Osteoblast (primary cell): ENCODE results near the gene SLC48A1. TPM values are rescaled to one million over a fixed set of nuclear protein-coding genes. Genes with fewer than 3 reads are reported as not detected.
A peak's percentile ranks its signal among the peaks of the same experiment; 100 is the strongest.

Source experiments
- DNase-seq: peaks from one replicate; pipeline ENCODE4 v3.0.0; 2011; ENCODE audit warnings: low spot score, mixed read lengths; ENCODE audit not compliant: insufficient read length; ENCODE audit errors: missing footprints
- H2AFZ ChIP-seq: 2 replicates; pipeline ENCODE4 v1.6.0; 2011; ENCODE audit warnings: mild to moderate bottlenecking, low read length
- H3K27ac ChIP-seq: 2 replicates; pipeline ENCODE4 v1.5.1; 2011; ENCODE audit warnings: mild to moderate bottlenecking, low read depth, low read length, moderate library complexity
- H3K27me3 ChIP-seq: 2 replicates; pipeline ENCODE4 v1.6.0; 2012; ENCODE audit warnings: mild to moderate bottlenecking, control low read depth, inconsistent platforms, low read length, moderate library complexity; ENCODE audit not compliant: insufficient read depth
- H3K36me3 ChIP-seq: 2 replicates; pipeline ENCODE4 v1.5.1; 2011; ENCODE audit warnings: mild to moderate bottlenecking, low read length, control low read depth, moderate library complexity; ENCODE audit not compliant: insufficient read depth
- H3K4me1 ChIP-seq: 2 replicates; pipeline ENCODE4 v1.5.1; 2011; ENCODE audit warnings: mild to moderate bottlenecking, low read length, control low read depth, moderate library complexity; ENCODE audit not compliant: insufficient read depth
- H3K4me2 ChIP-seq: 2 replicates; pipeline ENCODE4 v1.6.0; 2011; ENCODE audit warnings: mild to moderate bottlenecking, low read length; ENCODE audit not compliant: insufficient read depth
- H3K4me3 ChIP-seq: fragments of 200-600 bp; sonication (generic); 3 replicates; pipeline ENCODE4 v1.5.1; 2012; ENCODE audit warnings: mild to moderate bottlenecking, low read length, inconsistent platforms; ENCODE audit not compliant: insufficient read depth
- H3K79me2 ChIP-seq: 2 replicates; pipeline ENCODE4 v1.6.0; 2012; ENCODE audit warnings: mild to moderate bottlenecking, low read length, control low read depth, inconsistent platforms; ENCODE audit not compliant: insufficient read depth
- H3K9me3 ChIP-seq: 2 replicates; pipeline ENCODE4 v1.5.1; 2011; ENCODE audit warnings: low read depth, low read length, control low read depth
- H4K20me1 ChIP-seq: 2 replicates; pipeline ENCODE4 v1.6.0; 2012; ENCODE audit warnings: mild to moderate bottlenecking, low read length, control low read depth; ENCODE audit not compliant: insufficient read depth
- CTCF ChIP-seq: IDR thresholded peaks from 2 replicates; pipeline ENCODE4 v1.5.1; 2011; ENCODE audit warnings: mild to moderate bottlenecking, low read depth, low read length, moderate library complexity; ENCODE audit errors: extremely low read depth
- total RNA-seq: library from RNA; depleted of rRNA; stranded (reverse); fragments of >200 nt; gene quantifications from 2 replicates; pipeline ENCODE4 v1.2.3, GENCODE V29; 2012

Gene SLC48A1
- total RNA-seq, 1 donor, result 19.2 TPM

GRCh38 chr12:47816403-47817271 is 43.6 kb downstream of the SLC48A1 start:
- Histone ChIP-seq H3K4me1 (peaks cover 71% of the 10 kb centered on the region), H3K36me3 (peaks cover 6% of the 10 kb centered on the region), H3K27ac (peak overlapping the region; percentile 67), H3K4me2 (peak overlapping the region; percentile 81), H3K4me3 (peak overlapping the region; percentile 84), H3K9me3 (no peaks in the 10 kb centered on the region), H2AFZ (no peak overlapping the region), H3K79me2 (peaks cover 70% of the 10 kb centered on the region), H4K20me1 (peaks cover 47% of the 10 kb centered on the region), H3K27me3 (no peaks in the 10 kb centered on the region)
- no peak for TF ChIP-seq CTCF
- DNase-seq, result peak; percentile 76

- H3K4me1 ChIP-seq, result peaks cover 68% of the 10 kb centered on the region
Observed at GRCh38 chr12:47817272-47818006, 44.4 kb downstream of the SLC48A1 start.

GRCh38 chr12:47818007-47818376 is 45.0 kb downstream of the SLC48A1 start:
- Histone ChIP-seq H3K4me3 (peak overlapping the region; percentile 84), H3K4me1 (peaks cover 65% of the 10 kb centered on the region), H3K4me2 (peak overlapping the region; percentile 81), H3K27me3 (no peaks in the 10 kb centered on the region), H3K27ac (peak overlapping the region; percentile 67), H3K79me2 (peaks cover 67% of the 10 kb centered on the region), H2AFZ (no peak overlapping the region), H3K9me3 (no peaks in the 10 kb centered on the region), H3K36me3 (peaks cover 6% of the 10 kb centered on the region), H4K20me1 (peaks cover 45% of the 10 kb centered on the region)
- no peak for DNase-seq
- TF ChIP-seq CTCF, result no peak

More at GRCh38 chr12:47817272-47818006, 44.4 kb downstream of the SLC48A1 start:
- Histone ChIP-seq H3K4me2 (peak overlapping the region; percentile 81), H3K27me3 (no peaks in the 10 kb centered on the region), H3K4me3 (peak overlapping the region; percentile 84), H3K9me3 (no peaks in the 10 kb centered on the region), H4K20me1 (peaks cover 45% of the 10 kb centered on the region), H3K27ac (peak overlapping the region; percentile 67), H2AFZ (no peak overlapping the region), H3K79me2 (peaks cover 67% of the 10 kb centered on the region), H3K36me3 (peaks cover 6% of the 10 kb centered on the region)
- peak; percentile 36 for TF ChIP-seq CTCF
- DNase-seq, result peak; percentile 87
